ENCODE data around the gene CNGA2. TPM values are rescaled to one million over a fixed set of nuclear protein-coding genes. Genes with fewer than 3 reads are reported as not detected.

CNGA2 gene
- total and polyA plus RNA-seq, 2 donors (not counting 3 experiments of a cell fraction or from before 2014, with no cell fraction given): not detected

- no peak for TF ChIP-seq MYC (IDR thresholded peaks at IDR 0.05; ENCODE audit: low read depth, low read length)
- TF ChIP-seq MAX (IDR thresholded peaks at IDR 0.05; ENCODE audit: insufficient read depth, insufficient read length): no peak
- no peak for TF ChIP-seq EZH2 (IDR thresholded peaks at IDR 0.05; ENCODE audit: borderline replicate concordance, low read depth, low read length, severe bottlenecking)
- TF ChIP-seq, protein P1, sequence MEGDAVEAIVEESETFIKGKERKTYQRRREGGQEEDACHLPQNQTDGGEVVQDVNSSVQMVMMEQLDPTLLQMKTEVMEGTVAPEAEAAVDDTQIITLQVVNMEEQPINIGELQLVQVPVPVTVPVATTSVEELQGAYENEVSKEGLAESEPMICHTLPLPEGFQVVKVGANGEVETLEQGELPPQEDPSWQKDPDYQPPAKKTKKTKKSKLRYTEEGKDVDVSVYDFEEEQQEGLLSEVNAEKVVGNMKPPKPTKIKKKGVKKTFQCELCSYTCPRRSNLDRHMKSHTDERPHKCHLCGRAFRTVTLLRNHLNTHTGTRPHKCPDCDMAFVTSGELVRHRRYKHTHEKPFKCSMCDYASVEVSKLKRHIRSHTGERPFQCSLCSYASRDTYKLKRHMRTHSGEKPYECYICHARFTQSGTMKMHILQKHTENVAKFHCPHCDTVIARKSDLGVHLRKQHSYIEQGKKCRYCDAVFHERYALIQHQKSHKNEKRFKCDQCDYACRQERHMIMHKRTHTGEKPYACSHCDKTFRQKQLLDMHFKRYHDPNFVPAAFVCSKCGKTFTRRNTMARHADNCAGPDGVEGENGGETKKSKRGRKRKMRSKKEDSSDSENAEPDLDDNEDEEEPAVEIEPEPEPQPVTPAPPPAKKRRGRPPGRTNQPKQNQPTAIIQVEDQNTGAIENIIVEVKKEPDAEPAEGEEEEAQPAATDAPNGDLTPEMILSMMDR (IDR thresholded peaks at IDR 0.05; ENCODE audit: extremely low read depth in 1 of 2, insufficient read depth in 1 of 2, low read depth in 1 of 2, low read length in 2 of 2): no peak
- no peak for TF ChIP-seq POLR2AphosphoS5 (IDR thresholded peaks at IDR 0.05; ENCODE audit: insufficient read depth, low read depth, low read length)
- no peak for TF ChIP-seq GATA2 (IDR thresholded peaks at IDR 0.05; ENCODE audit: insufficient read depth, insufficient read length, low read depth, low read length)
- no peak for TF ChIP-seq POLR2A (IDR thresholded peaks at IDR 0.05; ENCODE audit: low read depth, low read length)
- TF ChIP-seq JUN (IDR thresholded peaks at IDR 0.05; ENCODE audit: borderline replicate concordance, insufficient read depth, insufficient read length, low read depth): no peak
- TF ChIP-seq FOS (IDR thresholded peaks at IDR 0.05; ENCODE audit: borderline replicate concordance, insufficient read depth, low read length): no peak
- H3K4me1 ChIP-seq (ENCODE audit: control insufficient read depth, extremely low read depth, insufficient read depth, low read length): no peaks in the 10 kb centered on the region
- H3K27me3 ChIP-seq (ENCODE audit: control insufficient read depth in 2 of 2, insufficient read depth in 2 of 2, low read length in 2 of 2): no peaks in the 10 kb centered on the region
- dilution Hi-C loops (cut with MboI; ENCODE audit: extremely low pct_ligation_motif_present, low sequenced_read_pairs): no loop called here
- ChIA-PET POLR2A (no interaction called here), CTCF (no interaction called here)
- no peak overlapping the region for H3K4me3 ChIP-seq (replicated peaks in 1 of 3; ENCODE audit: insufficient read depth in 1 of 3, low read depth in 1 of 3, low read length in 3 of 3)
- no peaks in the 10 kb centered on the region for H3K79me2 ChIP-seq (ENCODE audit: control insufficient read depth, insufficient read depth, low read length)
- no peak overlapping the region for H3K9ac ChIP-seq (replicated peaks; ENCODE audit: extremely low read depth, insufficient read depth, low read length)
- intact Hi-C loops (cut with micrococcal nuclease): no loop called here
- H3K4me2 ChIP-seq (ENCODE audit: insufficient read depth, low read length): no peak overlapping the region
- FAIRE-seq (no peak), DNase-seq (ENCODE audit: low read depth, low spot score) (no peak)
- BruUV-seq (replicated peaks): no TSS peak
- no peak overlapping the region for H3K27ac ChIP-seq (ENCODE audit: insufficient read depth, low read depth, low read length)
- H3K36me3 ChIP-seq (ENCODE audit: control insufficient read depth in 2 of 2, extremely low read depth in 1 of 2, insufficient read depth in 2 of 2, low read length in 2 of 2): no peaks in the 10 kb centered on the region
- no peaks in the 10 kb centered on the region for H3K9me1 ChIP-seq (replicated peaks; ENCODE audit: control insufficient read depth, extremely low read depth, insufficient read depth, low read length)
- H3K9me3 ChIP-seq (replicated peaks; ENCODE audit: control insufficient read depth, insufficient read depth, low read length): no peaks in the 10 kb centered on the region
- no peaks in the 10 kb centered on the region for H4K20me1 ChIP-seq (replicated peaks; ENCODE audit: control insufficient read depth, extremely low read depth, insufficient read depth, low read length)
- no peak overlapping the region for H2AFZ ChIP-seq (ENCODE audit: low read depth, low read length)
Measured at GRCh38 chrX:151703487-151703886, 31.1 kb upstream of the CNGA2 start.
